H1 (cell line): ENCODE measurements around the gene LAD1. TPM values are rescaled to one million over a fixed set of nuclear protein-coding genes. Genes with fewer than 3 reads are reported as not detected.

Source experiments
- CTCF ChIA-PET: fragments of 300-600 bp; sonication (Branson Sonifier 250); formaldehyde crosslinking; loops from one replicate; lab custom pipeline; 2021; ENCODE audit not compliant: partially characterized antibody; lab: Charles Lee
- POLR2A ChIA-PET: fragments of 300-600 bp; sonication (Branson Sonifier 250); formaldehyde crosslinking; loops from one replicate; lab custom pipeline; 2021; ENCODE audit warnings: inconsistent platforms; ENCODE audit not compliant: partially characterized antibody; lab: Charles Lee
- DNase-seq, 2 experiments: peaks; one replicate each; pipeline versions ENCODE4 v3.0.0 to v3.0.0-alpha.2; 2010 to 2022; ENCODE audit warnings: low spot score in 2 of 2, low read depth in 1 of 2, mixed read lengths in 1 of 2
- FAIRE-seq: peaks from 2 replicates; lab custom pipeline; 2011; peaks lifted over from hg19 to GRCh38; lab: Jason Lieb, UNC
- H2AFZ ChIP-seq: 2 replicates; pipeline ENCODE4 v1.8.1; 2012; ENCODE audit warnings: low read length, inconsistent platforms
- H2AK5ac ChIP-seq: 2 replicates; pipeline ENCODE4 v1.6.1; 2013; ENCODE audit warnings: low read depth, low read length
- H2BK120ac ChIP-seq: replicated peaks from 2 replicates; pipeline ENCODE3; 2013; ENCODE audit warnings: low read depth, low read length, inconsistent platforms
- H2BK12ac ChIP-seq: 2 replicates; pipeline ENCODE4 v1.6.1; 2013; ENCODE audit warnings: low read depth, low read length
- H2BK15ac ChIP-seq: 2 replicates; pipeline ENCODE4 v1.6.1; 2013; ENCODE audit warnings: low read length
- H2BK20ac ChIP-seq: 2 replicates; pipeline ENCODE4 v1.6.1; 2013; ENCODE audit warnings: low read length
- H2BK5ac ChIP-seq: 2 replicates; pipeline ENCODE4 v1.6.1; 2013; ENCODE audit warnings: low read depth, low read length
- H3K14ac ChIP-seq: 2 replicates; pipeline ENCODE4 v1.6.1; 2013; ENCODE audit warnings: inconsistent platforms; ENCODE audit not compliant: insufficient read length
- H3K18ac ChIP-seq: 2 replicates; pipeline ENCODE4 v1.6.1; 2013; ENCODE audit warnings: low read length; ENCODE audit errors: extremely low read depth
- H3K23ac ChIP-seq: 2 replicates; pipeline ENCODE4 v1.6.1; 2013; ENCODE audit warnings: inconsistent platforms; ENCODE audit not compliant: insufficient read length
- H3K23me2 ChIP-seq: 2 replicates; pipeline ENCODE4 v1.6.1; 2013; ENCODE audit warnings: low read depth, low read length
- H3K27ac ChIP-seq: 2 replicates; pipeline ENCODE4 v1.6.1; 2011; ENCODE audit warnings: low read depth, low read length, inconsistent platforms
- H3K27me3 ChIP-seq, 4 experiments: replicated peaks in 1 of 4; 1 replicate in 1 of 4; 2 replicates in 3 of 4; pipeline versions ENCODE4 v1.6.1 to v1.8.1; 2011 to 2013; ENCODE audit warnings: low read length in 3 of 4, mild to moderate bottlenecking in 3 of 4, inconsistent platforms in 2 of 4, mixed read lengths in 2 of 4, moderate library complexity in 1 of 4; ENCODE audit not compliant: control insufficient read depth in 3 of 4, insufficient read depth in 3 of 4; ENCODE audit errors: extremely low read depth in 1 of 4
- H3K36me3 ChIP-seq, 4 experiments: 2 replicates each; pipeline versions ENCODE4 v1.6.1 to v1.8.1; 2011 to 2013; ENCODE audit warnings: mild to moderate bottlenecking in 4 of 4, low read length in 3 of 4, moderate library complexity in 2 of 4, control low read depth in 1 of 4, inconsistent platforms in 1 of 4; ENCODE audit not compliant: insufficient read depth in 4 of 4, control insufficient read depth in 2 of 4
- H3K4ac ChIP-seq: replicated peaks from 2 replicates; pipeline ENCODE3; 2013; ENCODE audit warnings: low read length, low read depth, mixed read lengths, inconsistent platforms; ENCODE audit not compliant: insufficient read length
- H3K4me1 ChIP-seq, 4 experiments: replicated peaks in 1 of 4; 1 replicate in 1 of 4; 2 replicates in 3 of 4; pipeline versions ENCODE4 v1.6.1 to v1.8.1; 2011 to 2013; ENCODE audit warnings: low read length in 3 of 4, inconsistent platforms in 2 of 4, mixed read lengths in 1 of 4; ENCODE audit not compliant: insufficient read depth in 4 of 4, control insufficient read depth in 3 of 4
- H3K4me2 ChIP-seq, 2 experiments: 2 replicates each; pipeline versions ENCODE4 v1.6.1 to v1.8.1; 2011 to 2013; ENCODE audit warnings: low read depth in 2 of 2, low read length in 2 of 2, control low read depth in 1 of 2, inconsistent platforms in 1 of 2, mild to moderate bottlenecking in 1 of 2; ENCODE audit not compliant: insufficient read depth in 1 of 2
- H3K4me3 ChIP-seq, 4 experiments: fragments of 200-600, 300-600 bp in 1 of 4; sonication (generic), shearing (Covaris generic), sonication (Bioruptor Twin) in 1 of 4; 2 replicates each; pipeline versions ENCODE4 v1.5.1 to v1.8.1; 2011 to 2016; ENCODE audit warnings: low read length in 4 of 4, low read depth in 3 of 4, control low read depth in 2 of 4, inconsistent platforms in 2 of 4, mild to moderate bottlenecking in 2 of 4, mixed read lengths in 1 of 4, moderate library complexity in 1 of 4; ENCODE audit not compliant: insufficient read depth in 2 of 4; ENCODE audit errors: extremely low read depth in 1 of 4
- H3K56ac ChIP-seq: replicated peaks from 2 replicates; pipeline ENCODE3; 2013; ENCODE audit warnings: low read depth, mild to moderate bottlenecking, mixed read lengths, low read length, inconsistent platforms; ENCODE audit not compliant: insufficient read length
- H3K79me1 ChIP-seq: 2 replicates; pipeline ENCODE4 v1.6.1; 2013; ENCODE audit warnings: low read depth, low read length, control low read depth
- H3K79me2 ChIP-seq, 2 experiments: 2 replicates each; pipeline versions ENCODE4 v1.6.1 to v1.8.1; 2012 to 2013; ENCODE audit warnings: low read length in 2 of 2, mild to moderate bottlenecking in 2 of 2, inconsistent platforms in 1 of 2; ENCODE audit not compliant: insufficient read depth in 2 of 2, control insufficient read depth in 1 of 2
- H3K9ac ChIP-seq, 4 experiments: replicated peaks in 1 of 4; 1 replicate in 1 of 4; 2 replicates in 3 of 4; pipeline versions ENCODE4 v1.6.1 to v1.8.1; 2011 to 2013; ENCODE audit warnings: low read depth in 3 of 4, low read length in 3 of 4, control low read depth in 2 of 4, mild to moderate bottlenecking in 2 of 4, moderate library complexity in 2 of 4, inconsistent platforms in 1 of 4; ENCODE audit errors: extremely low read depth in 1 of 4
- H3K9me3 ChIP-seq, 2 experiments: 2 replicates each; pipeline versions ENCODE4 v1.6.1 to v1.8.1; 2012 to 2013; ENCODE audit warnings: mild to moderate bottlenecking in 2 of 2, moderate library complexity in 2 of 2, control low read depth in 1 of 2, inconsistent platforms in 1 of 2, low read depth in 1 of 2, low read length in 1 of 2, mixed read lengths in 1 of 2; ENCODE audit not compliant: insufficient read depth in 2 of 2
- H4K20me1 ChIP-seq, 2 experiments: replicated peaks in 1 of 2; 2 replicates each; pipeline versions ENCODE3 to v1.8.1; 2011 to 2013; ENCODE audit warnings: inconsistent platforms in 2 of 2, low read length in 2 of 2, mild to moderate bottlenecking in 1 of 2; ENCODE audit not compliant: insufficient read depth in 2 of 2, control insufficient read depth in 1 of 2
- H4K5ac ChIP-seq: 2 replicates; pipeline ENCODE4 v1.6.1; 2013; ENCODE audit warnings: low read length, low read depth, mixed read lengths, inconsistent platforms; ENCODE audit not compliant: insufficient read length
- H4K8ac ChIP-seq: 2 replicates; pipeline ENCODE4 v1.8.0; 2013; ENCODE audit warnings: mild to moderate bottlenecking, moderate library complexity, low read length, inconsistent platforms; ENCODE audit not compliant: insufficient read depth; ENCODE audit errors: extremely low read depth
- H4K91ac ChIP-seq: replicated peaks from 2 replicates; pipeline ENCODE3; 2013; ENCODE audit warnings: low read length, mixed read lengths, inconsistent platforms; ENCODE audit not compliant: insufficient read length
- ASH2L ChIP-seq: fragments of 200-600, 300-600 bp; sonication (generic); IDR thresholded peaks from one replicate; pipeline ENCODE4 v1.7.1; 2017; ENCODE audit warnings: low read length
- ATF3 ChIP-seq: IDR thresholded peaks from 2 replicates; pipeline ENCODE4 v1.6.1; 2011; ENCODE audit warnings: low read depth, mild to moderate bottlenecking, low read length; ENCODE audit not compliant: insufficient read depth
- BACH1 ChIP-seq: IDR thresholded peaks from 2 replicates; pipeline ENCODE4 v1.6.1; 2012; ENCODE audit warnings: low read length, improper control_type of control experiment
- CEBPB ChIP-seq: IDR thresholded peaks from 2 replicates; pipeline ENCODE4 v1.6.1; 2012; ENCODE audit warnings: low read depth, low read length
- CHD2 ChIP-seq: IDR thresholded peaks from 2 replicates; pipeline ENCODE4 v1.6.1; 2012; ENCODE audit warnings: low read length, improper control_type of control experiment
- CREB1 ChIP-seq: IDR thresholded peaks from 2 replicates; pipeline ENCODE4 v1.6.1; 2012; ENCODE audit warnings: inconsistent platforms
- KDM1A ChIP-seq: fragments of 200-600, 300-600 bp; sonication (generic); IDR thresholded peaks from 2 replicates; pipeline ENCODE4 v1.7.1; 2016; ENCODE audit warnings: mild to moderate bottlenecking, low read length, borderline replicate concordance
- KDM4A ChIP-seq: IDR thresholded peaks from one replicate; pipeline ENCODE4 v1.7.1; 2012; ENCODE audit warnings: low read depth, mild to moderate bottlenecking, moderate library complexity, low read length, inconsistent platforms; ENCODE audit not compliant: severe bottlenecking
- MAFK ChIP-seq: IDR thresholded peaks from 2 replicates; pipeline ENCODE4 v1.6.1; 2012; ENCODE audit warnings: low read depth, mild to moderate bottlenecking, improper control_type of control experiment, low read length
- RAD21 ChIP-seq, 2 experiments: IDR thresholded peaks in 1 of 2; conservative IDR thresholded peaks in 1 of 2; 2 replicates each; pipeline ENCODE4 v1.6.1; 2011; ENCODE audit warnings: low read depth in 2 of 2, low read length in 2 of 2, improper control_type of control experiment in 1 of 2, inconsistent platforms in 1 of 2, mild to moderate bottlenecking in 1 of 2, moderate library complexity in 1 of 2
- RBBP5 ChIP-seq: IDR thresholded peaks from 2 replicates; pipeline ENCODE4 v1.7.1; 2012; ENCODE audit warnings: low read depth, mild to moderate bottlenecking, inconsistent platforms, low read length, moderate library complexity, borderline replicate concordance
- RXRA ChIP-seq: IDR thresholded peaks from 2 replicates; pipeline ENCODE4 v1.6.1; 2011; ENCODE audit warnings: low read depth, mild to moderate bottlenecking, low read length, moderate library complexity; ENCODE audit not compliant: insufficient read depth
- SIX5 ChIP-seq: IDR thresholded peaks from 2 replicates; pipeline ENCODE4 v1.6.1; 2011; ENCODE audit warnings: mild to moderate bottlenecking, low read depth, low read length
- SP4 ChIP-seq: IDR thresholded peaks from 2 replicates; pipeline ENCODE4 v1.6.1; 2012; ENCODE audit warnings: low read length, inconsistent platforms
- YY1 ChIP-seq: IDR thresholded peaks from 2 replicates; pipeline ENCODE4 v1.6.1; 2011; ENCODE audit warnings: low read depth, mild to moderate bottlenecking, low read length
- WGBS, 2 experiments: shearing (Covaris generic) in 1 of 2; methylation state at CpG; one replicate each; pipeline versions ENCODE4 v1.1.6 to v1.1.7; 2013 to 2015; ENCODE audit warnings: low lambda C conversion rate in 2 of 2, mixed read lengths in 2 of 2, inconsistent platforms in 1 of 2, low coverage in 1 of 2, missing lambda C conversion rate in 1 of 2; ENCODE audit not compliant: insufficient replicate concordance in 2 of 2, insufficient coverage in 1 of 2, insufficient read length in 1 of 2; ENCODE audit errors: extremely low coverage in 1 of 2, missing lambda C conversion rate in 1 of 2; 5-methylcytosine and 5-hydroxymethylcytosine counted together
- polyA plus RNA-seq, 7 experiments: library from polyadenylated mRNA; depleted of rRNA in 3 of 7; stranded (reverse) in 5 of 7; unstranded in 2 of 7; fragments of >200 nt in 5 of 7; fragments of 200-250 nt in 2 of 7; gene quantifications; 1 replicate in 5 of 7; 2 replicates in 1 of 7; 4 replicates in 1 of 7; pipeline versions ENCODE4 v1.2.1 to v1.2.3, GENCODE V29; 2011 to 2013; ENCODE audit warnings: missing spikeins in 2 of 7, mixed read lengths in 2 of 7
- total RNA-seq: library from RNA; stranded (reverse); fragmentation: NEBNext Ultra II Directional; extraction: Animal tissue kit (Norgen Biotek cat#: 25700); gene quantifications from 2 replicates; pipeline ENCODE4 v1.2.1, GENCODE V29; 2021

The LAD1 gene
- total and polyA plus RNA-seq, 2 of the 8 experiments (the other 6 are each of a cell fraction or from before 2014, with no cell fraction given): 9.3 to 32.8 TPM

GRCh38 chr1:201355471-201355870, 43.7 kb downstream of the LAD1 start:
- H3K14ac ChIP-seq: no peak overlapping the region
- no peak overlapping the region for H3K56ac ChIP-seq
- no peak overlapping the region for H3K18ac ChIP-seq
- H3K27me3 ChIP-seq: no peaks in the 10 kb centered on the region
- H3K27ac ChIP-seq: no peak overlapping the region
- CTCF ChIA-PET: interaction anchor here (0.6 to 14.7 kb wide), 14 partner anchors 8 to 103 kb away, joined by 3 to 275 read pairs (median 6); partner anchors contain the start of genes LAD1 and TNNI1
- FAIRE-seq (no peak), DNase-seq (no peak)
- no peaks in the 10 kb centered on the region for H4K20me1 ChIP-seq
- H4K5ac ChIP-seq: no peak overlapping the region
- POLR2A ChIA-PET: interaction anchor here (0.6 to 1.8 kb wide), 3 partner anchors 25 to 97 kb away, joined by 3 to 5 read pairs (median 3); no protein-coding TSS in a partner anchor
- no peak overlapping the region for H4K8ac ChIP-seq
- no peaks in the 10 kb centered on the region for H3K79me1 ChIP-seq
- no peak overlapping the region for H2BK15ac ChIP-seq
- no peak overlapping the region for H2AK5ac ChIP-seq
- no peak overlapping the region for H2BK5ac ChIP-seq
- no peaks in the 10 kb centered on the region for H3K23me2 ChIP-seq
- H4K91ac ChIP-seq: no peak overlapping the region
- no peak overlapping the region for H2BK20ac ChIP-seq
- no peak overlapping the region for H3K4me3 ChIP-seq
- no peaks in the 10 kb centered on the region for H3K79me2 ChIP-seq
- WGBS, 2 experiments: 89% methylated on average over 7 of the region's 7 CpGs; no CpG with 5 or more reads in 1 of the 2 experiments
- no peak overlapping the region for H2BK12ac ChIP-seq
- H3K4me1 ChIP-seq: peaks cover 0 to 4% (median 2%) of the 10 kb centered on the region in 4 experiments; a peak in 5 of 7 replicates
- no peak overlapping the region for H3K23ac ChIP-seq
- H3K9ac ChIP-seq: no peak overlapping the region
- H2AFZ ChIP-seq: no peak overlapping the region
- H3K4ac ChIP-seq: no peak overlapping the region
- H3K9me3 ChIP-seq: no peaks in the 10 kb centered on the region
- no peak overlapping the region for H2BK120ac ChIP-seq
- no peak overlapping the region for H3K4me2 ChIP-seq
- H3K36me3 ChIP-seq: no peaks in the 10 kb centered on the region
- TF ChIP-seq BACH1 (no peak), CEBPB (no peak), KDM4A (no peak), SIX5 (no peak), MAFK (no peak), CHD2 (no peak), KDM1A (no peak), RXRA (no peak), ASH2L (no peak), ATF3 (no peak), RBBP5 (no peak), SP4 (no peak), CREB1 (no peak), YY1 (no peak), RAD21 (IDR thresholded peaks at IDR 0.05 in 1 of 2, conservative IDR thresholded peaks at IDR 0.05 in 1 of 2; ENCODE audit: low read depth in 2 of 2, low read length in 2 of 2) (no peak)
